M059J (cell line): ENCODE results near the gene NCOA1. TPM values are rescaled to one million over a fixed set of nuclear protein-coding genes. Genes with fewer than 3 reads are reported as not detected.
"Not testable (repeated sequence)": the region's sequence is repeated elsewhere in the genome, so short reads cannot be mapped to it uniquely, and the experiment has no call there.

Source experiments
- DNase-seq: peaks from one replicate; pipeline ENCODE4 v3.0.0-alpha.2; 2012; ENCODE audit warnings: low read depth
- total RNA-seq: library from RNA; depleted of rRNA; stranded (reverse); fragments of >200 nt; shearing (Covaris generic); gene quantifications from 2 replicates; pipeline ENCODE4 v1.2.3, GENCODE V29; 2014

The NCOA1 gene
- total RNA-seq, 1 experiment from 2014 or later, result 13.7 TPM

DNA sequence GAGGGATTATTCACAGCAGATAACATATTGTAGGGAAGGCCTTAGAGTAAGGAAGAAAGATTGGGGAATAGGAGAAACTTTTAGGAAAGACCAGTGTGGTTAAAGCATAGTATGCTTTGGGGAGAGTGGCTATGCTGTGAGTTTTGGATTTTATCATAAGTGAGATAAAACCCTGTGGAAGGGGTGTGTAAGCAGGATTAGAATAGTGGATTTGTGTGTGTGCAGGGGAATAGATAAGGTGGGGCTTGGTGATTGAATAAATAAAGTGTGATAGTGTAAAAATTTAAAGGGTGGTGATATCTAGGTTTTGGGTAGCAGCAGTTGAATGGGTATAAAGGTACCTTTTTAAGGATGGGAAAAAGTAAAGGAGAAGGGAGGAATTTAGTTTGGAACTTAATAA is 137.7 kb downstream of the NCOA1 start:
- no peak for DNase-seq

DNA sequence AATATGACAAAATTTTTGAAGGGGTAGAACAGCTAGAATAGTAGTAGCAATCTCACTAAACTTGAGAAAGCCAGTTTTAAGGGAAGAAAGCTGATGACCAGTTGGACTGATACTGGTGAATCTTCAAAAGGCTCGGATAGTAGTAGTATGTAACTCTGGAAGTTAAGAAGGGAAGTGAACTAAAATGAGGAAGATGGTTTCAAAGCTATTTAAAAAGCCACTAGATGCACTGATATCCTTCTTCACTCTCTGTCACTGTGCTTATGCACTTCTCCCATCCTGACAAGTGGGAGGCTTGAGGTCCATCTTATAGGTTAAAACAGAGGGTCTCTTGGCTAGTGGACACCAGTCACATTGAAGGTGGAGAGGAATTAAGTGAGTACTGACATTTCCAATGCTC is 141.1 kb downstream of the NCOA1 start:
- DNase-seq, result no peak

- no peak for DNase-seq
These were observed 144.1 kb downstream of the NCOA1 start for GRCh38 chr2:24635181-24635580.

DNA sequence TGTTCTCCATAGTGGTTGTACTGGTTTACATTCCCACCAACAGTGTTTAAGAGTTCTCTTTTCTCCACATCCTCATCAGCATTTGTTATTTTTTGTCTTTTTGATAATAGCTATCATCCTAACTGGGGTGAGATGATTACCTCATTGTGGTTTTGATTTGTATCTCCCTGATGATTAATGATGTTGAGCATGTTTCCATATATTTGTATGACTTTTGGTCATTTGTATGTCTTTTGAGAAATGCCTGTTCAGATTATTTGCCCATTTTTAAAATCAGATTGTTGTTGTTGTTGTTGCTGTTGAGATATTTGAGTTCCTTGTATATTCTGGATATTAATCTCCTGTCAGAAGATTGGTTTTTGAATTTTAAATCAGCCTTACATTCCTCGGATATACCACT is 147.5 kb downstream of the NCOA1 start:
- peak; percentile 15 for DNase-seq

DNA sequence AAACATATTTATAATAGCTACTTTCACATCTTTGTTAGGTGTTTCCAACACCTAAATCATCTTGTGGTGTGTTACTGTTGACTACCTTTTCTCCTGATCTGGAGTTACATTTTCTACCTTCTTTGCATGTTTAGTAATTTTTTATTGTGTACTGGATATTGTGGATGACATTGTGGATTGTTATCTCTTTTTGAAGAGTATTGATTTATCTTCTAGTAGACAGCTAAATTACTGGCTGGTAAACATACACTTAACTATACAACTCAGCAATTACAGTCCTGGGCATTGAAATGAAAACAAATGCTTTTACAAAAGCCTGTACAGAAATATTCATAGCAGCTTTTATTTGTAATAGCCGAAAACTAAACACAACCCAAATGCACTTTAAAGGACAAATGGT is 151.3 kb downstream of the NCOA1 start:
- no peak for DNase-seq

- no peak for DNase-seq
These were observed 152.0 kb downstream of the NCOA1 start for GRCh38 chr2:24643051-24643450.

DNA sequence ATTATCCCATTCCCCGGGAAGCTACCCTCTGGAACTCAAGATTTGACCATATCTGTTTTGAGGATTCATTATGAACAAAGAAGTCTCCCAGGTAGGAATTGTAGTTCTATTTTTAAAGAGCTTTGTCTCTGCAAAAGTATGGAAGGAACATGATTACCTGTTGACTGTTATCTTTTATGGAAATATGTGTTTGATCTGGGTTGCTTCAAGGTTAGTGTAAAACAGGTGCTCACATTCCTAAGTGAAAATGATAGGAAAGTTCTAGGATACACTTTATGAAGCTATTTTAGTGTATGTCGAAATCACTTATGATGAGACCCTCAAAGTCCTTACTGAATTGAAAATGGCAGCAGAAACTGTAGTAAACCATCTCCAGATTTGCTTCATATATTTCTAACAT is 153.0 kb downstream of the NCOA1 start:
- DNase-seq, result no peak

DNA sequence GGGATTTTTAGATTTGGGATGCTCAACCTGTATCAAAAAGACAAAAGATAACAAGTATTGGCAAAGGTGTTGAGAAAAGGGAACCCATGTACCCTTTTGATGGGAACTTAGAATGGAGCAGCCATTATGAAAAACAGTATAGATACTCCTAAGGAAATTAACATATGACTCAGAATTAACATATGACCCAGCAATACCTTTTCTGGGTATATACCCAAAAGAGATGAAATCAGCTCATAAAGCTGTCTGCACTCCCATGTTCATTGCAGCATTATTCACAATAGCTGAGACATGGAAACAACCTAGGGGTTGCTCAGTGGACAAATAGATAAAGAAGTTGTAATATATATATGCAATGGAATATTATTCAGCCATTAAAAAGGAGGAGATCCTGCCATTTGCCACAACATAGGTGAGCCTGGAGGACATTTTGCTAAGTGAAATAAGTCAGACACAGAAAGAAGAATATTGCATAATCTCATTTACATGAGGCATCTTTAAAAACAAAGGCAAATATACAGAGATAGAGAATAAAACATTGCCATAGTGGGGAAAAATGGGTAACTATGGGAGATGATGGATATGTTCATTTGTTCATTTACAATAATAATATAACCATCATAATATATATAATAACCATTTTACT is 160.1 kb downstream of the NCOA1 start:
- DNase-seq, result no peak

DNA sequence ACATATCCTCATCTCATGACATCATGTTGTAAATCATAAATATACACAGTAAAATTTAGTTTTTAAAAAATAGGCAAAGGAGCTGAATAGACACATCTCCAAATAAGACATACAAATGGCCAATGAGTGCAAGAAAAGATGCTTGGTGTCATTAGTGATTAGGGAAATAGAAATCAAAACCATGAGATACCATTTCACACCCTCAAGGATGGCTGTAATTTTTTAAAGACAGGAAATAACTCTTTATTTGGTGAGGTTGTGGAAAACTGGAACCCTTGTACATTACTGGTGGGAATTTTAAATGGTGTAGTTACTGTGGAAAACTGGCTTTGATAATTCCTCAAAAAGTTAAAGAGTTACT is 160.6 kb downstream of the NCOA1 start:
- DNase-seq, result no peak

DNA sequence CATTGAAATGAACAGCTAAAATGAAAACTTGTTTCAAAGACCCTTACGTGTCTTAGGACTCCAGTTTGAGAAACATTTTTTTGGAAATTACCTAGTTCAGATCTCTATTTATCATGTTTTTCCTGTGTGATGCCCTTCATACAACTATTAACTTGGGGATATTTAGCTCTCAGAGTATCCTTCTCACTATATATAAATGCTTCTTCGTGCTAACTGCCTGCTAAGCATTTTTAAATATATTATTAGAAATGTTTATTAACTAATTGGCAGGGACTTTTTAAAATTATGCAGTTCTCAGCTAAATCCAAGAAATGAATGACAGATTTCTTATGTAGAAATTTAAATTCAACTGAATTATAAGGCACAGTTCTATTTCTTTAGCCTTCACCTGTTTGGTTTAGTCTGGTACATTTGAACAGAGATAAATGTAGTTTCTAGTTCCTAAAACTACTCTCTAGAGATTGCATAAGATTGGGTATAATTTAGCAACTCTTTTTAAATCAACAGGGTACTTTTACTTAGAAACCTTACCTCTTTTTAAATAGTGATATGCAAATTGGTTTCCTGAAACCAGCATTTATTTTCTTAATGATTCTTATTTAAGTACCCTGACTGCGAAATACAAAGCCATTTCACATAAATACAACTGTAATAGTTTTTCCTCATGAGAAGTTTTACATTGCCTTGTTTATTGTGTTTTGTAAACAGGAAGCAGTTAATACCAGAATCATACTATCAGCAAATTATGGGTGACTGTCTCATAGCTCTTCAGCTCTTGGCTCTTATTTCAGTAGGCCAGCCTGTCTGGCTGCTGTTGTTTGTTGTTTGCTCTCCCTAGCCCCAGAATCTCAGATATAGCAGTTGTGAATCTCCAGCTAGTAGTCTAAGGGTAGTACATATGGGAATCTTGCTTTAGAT is 161.5 kb downstream of the NCOA1 start:
- DNase-seq, result no peak

DNA sequence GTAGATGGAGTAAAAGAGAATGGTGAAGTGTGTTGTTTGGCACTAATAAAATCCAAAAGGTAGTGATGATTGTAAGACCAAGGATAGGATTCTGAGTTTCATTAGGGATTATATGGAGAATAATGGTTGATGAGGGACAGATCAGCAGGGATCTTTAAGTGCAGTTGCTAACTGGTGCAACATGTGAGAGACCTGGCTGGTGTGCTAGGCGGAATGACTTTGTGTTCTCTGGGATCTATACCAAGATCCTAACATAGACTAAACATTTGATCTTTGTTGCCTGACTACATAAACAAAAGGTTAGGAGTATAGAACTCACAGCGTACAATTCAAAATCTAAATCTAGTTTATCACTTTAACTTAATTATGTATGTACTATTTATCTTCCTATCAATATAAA is 166.8 kb downstream of the NCOA1 start:
- DNase-seq, result no peak

- DNase-seq, result no peak
These were observed 167.6 kb downstream of the NCOA1 start for GRCh38 chr2:24658531-24659202.

- no peak for DNase-seq
These were observed 168.8 kb downstream of the NCOA1 start for GRCh38 chr2:24659862-24660261.

DNA sequence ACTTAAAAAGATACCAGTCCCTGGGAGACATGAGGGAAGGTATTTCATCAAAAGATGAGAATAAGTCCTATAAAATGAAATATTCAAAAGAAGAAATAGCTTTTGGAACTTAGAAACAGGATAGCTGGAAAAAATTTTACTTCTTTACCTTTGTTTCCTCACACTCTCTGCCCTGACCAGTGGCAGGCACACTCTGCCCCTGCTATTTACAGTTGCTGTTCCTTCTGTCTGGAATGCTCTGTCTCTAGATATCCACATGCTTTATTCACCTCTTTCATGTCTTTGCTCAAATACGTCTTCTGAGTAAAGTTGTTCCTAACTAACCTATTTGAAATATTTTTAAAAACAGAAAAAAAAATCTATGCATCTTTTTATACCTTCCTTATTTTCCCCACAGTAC is 176.5 kb downstream of the NCOA1 start:
- no peak for DNase-seq

DNA sequence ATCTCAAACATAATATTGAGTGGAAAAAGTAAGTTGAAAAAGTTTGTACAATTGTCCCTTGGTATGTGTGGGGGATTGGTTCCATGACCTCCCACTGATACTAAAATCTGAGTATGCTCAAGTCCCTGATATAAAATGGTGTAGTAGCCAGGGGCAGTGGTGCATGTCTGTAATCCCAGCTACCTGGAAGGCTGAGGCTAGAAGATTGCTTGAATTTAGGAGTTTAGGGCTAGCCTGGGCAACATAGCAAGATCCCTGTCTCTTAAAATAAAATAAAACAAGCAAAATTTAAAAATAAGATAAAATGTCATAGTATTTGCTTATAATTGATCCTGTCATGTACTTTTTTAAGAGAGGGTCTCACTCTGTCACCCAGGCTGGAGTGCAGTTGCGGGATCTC is 180.2 kb downstream of the NCOA1 start:
- no peak for DNase-seq

DNA sequence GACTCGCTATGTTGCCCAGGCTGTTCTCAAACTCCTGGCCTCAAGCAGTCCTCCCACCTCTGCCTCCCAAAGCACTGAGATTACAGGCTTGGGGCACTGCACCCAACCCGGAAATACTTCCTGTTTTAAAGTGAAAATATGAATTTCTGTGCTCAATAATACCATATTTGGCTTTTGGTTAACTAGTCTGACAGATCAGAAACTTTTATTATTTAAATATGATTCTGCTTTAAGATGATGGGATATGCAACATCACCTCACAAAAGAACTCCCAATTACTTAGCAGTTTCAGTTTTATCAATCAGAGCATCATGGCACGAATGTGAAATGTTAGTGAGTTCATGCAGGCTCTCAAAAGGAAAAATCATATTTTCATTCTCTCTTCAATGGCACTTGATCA is 181.5 kb downstream of the NCOA1 start:
- DNase-seq, result no peak

DNA sequence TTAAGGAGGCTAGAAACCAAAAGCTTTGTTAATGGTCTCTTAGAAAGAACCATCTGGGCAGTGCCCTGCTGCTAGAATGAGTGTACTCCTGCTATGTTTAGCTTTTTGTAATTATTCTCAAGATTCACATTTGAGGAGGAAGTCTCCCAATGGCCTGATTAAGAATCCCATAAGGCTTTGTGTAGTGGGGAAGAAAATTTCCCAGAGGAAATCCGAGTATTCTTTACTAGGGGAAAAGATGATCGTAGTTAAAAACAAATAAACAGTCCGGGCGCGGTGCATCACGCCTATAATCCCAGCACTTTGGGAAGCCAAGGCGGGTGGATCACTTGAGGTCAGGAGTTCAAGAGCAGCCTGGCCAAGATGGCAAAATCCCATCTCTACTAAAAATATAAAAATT is 184.3 kb downstream of the NCOA1 start:
- DNase-seq, result no peak

- peak; percentile 3 for DNase-seq
These were observed 185.4 kb downstream of the NCOA1 start for GRCh38 chr2:24676493-24676892.

DNA sequence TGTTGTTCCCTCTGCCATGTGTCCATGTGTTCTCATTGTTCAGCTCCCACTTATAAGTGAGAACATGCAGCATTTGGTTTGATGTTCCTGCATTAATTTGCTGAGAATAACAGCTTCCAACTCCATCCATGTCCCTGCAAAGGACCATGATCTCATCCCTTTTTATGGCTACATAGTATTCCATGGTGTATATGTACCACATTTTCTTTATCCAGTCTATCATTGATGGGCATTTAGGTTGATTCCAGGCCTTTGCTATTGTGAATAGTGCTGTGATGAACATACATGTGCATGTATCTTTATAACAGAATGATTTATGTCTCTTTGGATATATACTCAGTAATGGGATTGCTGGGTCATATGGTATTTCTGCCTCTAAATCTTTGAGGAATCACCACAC is 187.0 kb downstream of the NCOA1 start:
- not testable (repeated sequence) for DNase-seq

GRCh38 chr2:24680196-24680595 is 189.1 kb downstream of the NCOA1 start:
- DNase-seq, result no peak

- no peak for DNase-seq
These were observed 191.2 kb downstream of the NCOA1 start for GRCh38 chr2:24682304-24682703.

DNA sequence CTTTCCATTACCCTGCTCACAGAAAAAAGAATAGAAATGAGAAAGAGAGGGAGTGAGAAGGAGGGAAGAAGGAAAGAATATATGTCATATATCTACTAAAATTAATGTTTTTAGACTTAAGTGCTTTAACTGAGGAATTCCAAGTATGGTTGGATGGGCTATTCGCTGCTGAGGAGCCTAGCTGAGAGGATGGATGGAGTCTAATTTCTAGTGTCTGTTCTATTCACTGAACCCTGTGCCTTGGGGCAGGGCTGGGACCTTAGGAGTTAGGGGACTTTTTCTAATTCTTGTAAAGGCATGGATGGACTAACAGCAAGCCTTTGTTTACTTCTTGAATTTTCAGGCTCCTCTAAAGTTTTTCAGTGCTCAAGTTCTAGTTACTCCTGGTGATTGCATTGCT is 192.4 kb downstream of the NCOA1 start:
- DNase-seq, result no peak

DNA sequence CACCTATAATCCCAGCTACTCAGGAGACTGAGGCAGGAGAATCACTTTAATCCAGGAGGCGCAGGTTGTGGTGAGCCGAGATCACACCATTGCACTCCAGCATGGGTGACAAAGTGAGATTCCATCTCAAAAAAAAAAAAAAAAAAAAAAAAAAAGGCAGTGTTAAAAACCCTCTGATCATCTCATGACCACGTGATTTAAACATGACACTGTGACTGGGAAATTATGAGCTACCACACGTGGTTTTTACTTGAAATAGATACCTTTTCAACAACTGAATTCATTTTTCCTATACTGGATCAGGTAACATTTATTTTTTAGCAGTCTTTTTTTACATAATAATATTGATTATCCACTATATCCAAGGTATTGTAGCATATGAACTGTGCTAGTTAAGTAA is 199.5 kb downstream of the NCOA1 start:
- DNase-seq, result no peak
